Osteocyte (in vitro differentiated cells): Measurements from ENCODE around the gene TSPAN18. TPM values are rescaled to one million over a fixed set of nuclear protein-coding genes. Genes with fewer than 3 reads are reported as not detected.

Source experiments
- DNase-seq: peaks from one replicate; pipeline ENCODE4 v3.0.0; 2021; ENCODE audit warnings: mixed read lengths; ENCODE audit not compliant: unreplicated experiment; ENCODE audit errors: extremely low spot score
- H3K27ac Mint-ChIP-seq: one replicate; pipeline ENCODE4 v1.8.0; 2021; ENCODE audit warnings: mild to moderate bottlenecking, mixed read lengths; ENCODE audit not compliant: unreplicated experiment
- H3K27me3 Mint-ChIP-seq: one replicate; pipeline ENCODE4 v1.8.0; 2021; ENCODE audit warnings: mixed read lengths; ENCODE audit not compliant: unreplicated experiment
- H3K36me3 Mint-ChIP-seq: one replicate; pipeline ENCODE4 v1.8.0; 2021; ENCODE audit warnings: mixed read lengths; ENCODE audit not compliant: unreplicated experiment
- H3K4me1 Mint-ChIP-seq: one replicate; pipeline ENCODE4 v1.8.0; 2021; ENCODE audit warnings: mixed read lengths; ENCODE audit not compliant: unreplicated experiment
- H3K4me3 Mint-ChIP-seq: one replicate; pipeline ENCODE4 v1.8.0; 2021; ENCODE audit warnings: mild to moderate bottlenecking, moderate library complexity, mixed read lengths; ENCODE audit not compliant: unreplicated experiment
- H3K9me3 Mint-ChIP-seq: one replicate; pipeline ENCODE4 v1.8.0; 2021; ENCODE audit warnings: mixed read lengths; ENCODE audit not compliant: unreplicated experiment
- total RNA-seq: library from RNA; stranded (reverse); gene quantifications from 2 replicates; pipeline ENCODE4 v1.2.1, GENCODE V29; 2021
- TF ChIP-seq, protein P1 (sequence below): fragments of 200-600 bp; sonication (generic); IDR thresholded peaks from 2 replicates; pipeline ENCODE4 v1.5.0; 2021; ENCODE audit warnings: antibody characterized with exemption, mild to moderate bottlenecking, moderate library complexity

TSPAN18 gene
- total RNA-seq, 1 donor from 2014 or later, result 13.4 TPM

DNA sequence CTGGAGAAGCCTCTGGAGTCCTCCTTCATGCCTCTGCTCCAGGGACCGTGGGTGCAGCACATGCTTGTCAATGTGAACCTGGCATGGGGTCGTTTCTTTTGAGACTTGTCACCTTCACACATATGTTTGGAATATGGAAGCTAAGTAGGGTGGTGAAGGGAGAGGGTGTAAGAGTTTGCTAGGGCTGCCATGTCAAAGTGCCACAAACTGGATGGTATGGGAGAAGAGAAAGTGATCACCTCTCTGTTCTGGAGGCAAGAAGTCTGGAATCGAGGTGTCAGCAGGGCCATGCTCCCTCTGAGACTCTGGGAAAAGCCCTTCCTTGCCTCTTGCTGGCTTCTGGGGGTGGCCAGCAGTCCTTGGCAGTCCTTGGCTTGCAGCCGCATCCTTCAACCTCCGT, 8.7 kb upstream of the TSPAN18 start:
- H3K4me3 Mint-ChIP-seq, result no peak overlapping the region
- no peaks in the 10 kb centered on the region for H3K9me3 Mint-ChIP-seq
- TF ChIP-seq, protein P1, sequence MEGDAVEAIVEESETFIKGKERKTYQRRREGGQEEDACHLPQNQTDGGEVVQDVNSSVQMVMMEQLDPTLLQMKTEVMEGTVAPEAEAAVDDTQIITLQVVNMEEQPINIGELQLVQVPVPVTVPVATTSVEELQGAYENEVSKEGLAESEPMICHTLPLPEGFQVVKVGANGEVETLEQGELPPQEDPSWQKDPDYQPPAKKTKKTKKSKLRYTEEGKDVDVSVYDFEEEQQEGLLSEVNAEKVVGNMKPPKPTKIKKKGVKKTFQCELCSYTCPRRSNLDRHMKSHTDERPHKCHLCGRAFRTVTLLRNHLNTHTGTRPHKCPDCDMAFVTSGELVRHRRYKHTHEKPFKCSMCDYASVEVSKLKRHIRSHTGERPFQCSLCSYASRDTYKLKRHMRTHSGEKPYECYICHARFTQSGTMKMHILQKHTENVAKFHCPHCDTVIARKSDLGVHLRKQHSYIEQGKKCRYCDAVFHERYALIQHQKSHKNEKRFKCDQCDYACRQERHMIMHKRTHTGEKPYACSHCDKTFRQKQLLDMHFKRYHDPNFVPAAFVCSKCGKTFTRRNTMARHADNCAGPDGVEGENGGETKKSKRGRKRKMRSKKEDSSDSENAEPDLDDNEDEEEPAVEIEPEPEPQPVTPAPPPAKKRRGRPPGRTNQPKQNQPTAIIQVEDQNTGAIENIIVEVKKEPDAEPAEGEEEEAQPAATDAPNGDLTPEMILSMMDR, result no peak
- H3K4me1 Mint-ChIP-seq, result peaks cover 4% of the 10 kb centered on the region
- H3K27ac Mint-ChIP-seq, result no peak overlapping the region
- H3K27me3 Mint-ChIP-seq, result peaks cover 44% of the 10 kb centered on the region
- H3K36me3 Mint-ChIP-seq, result no peaks in the 10 kb centered on the region
- no peak for DNase-seq

DNA sequence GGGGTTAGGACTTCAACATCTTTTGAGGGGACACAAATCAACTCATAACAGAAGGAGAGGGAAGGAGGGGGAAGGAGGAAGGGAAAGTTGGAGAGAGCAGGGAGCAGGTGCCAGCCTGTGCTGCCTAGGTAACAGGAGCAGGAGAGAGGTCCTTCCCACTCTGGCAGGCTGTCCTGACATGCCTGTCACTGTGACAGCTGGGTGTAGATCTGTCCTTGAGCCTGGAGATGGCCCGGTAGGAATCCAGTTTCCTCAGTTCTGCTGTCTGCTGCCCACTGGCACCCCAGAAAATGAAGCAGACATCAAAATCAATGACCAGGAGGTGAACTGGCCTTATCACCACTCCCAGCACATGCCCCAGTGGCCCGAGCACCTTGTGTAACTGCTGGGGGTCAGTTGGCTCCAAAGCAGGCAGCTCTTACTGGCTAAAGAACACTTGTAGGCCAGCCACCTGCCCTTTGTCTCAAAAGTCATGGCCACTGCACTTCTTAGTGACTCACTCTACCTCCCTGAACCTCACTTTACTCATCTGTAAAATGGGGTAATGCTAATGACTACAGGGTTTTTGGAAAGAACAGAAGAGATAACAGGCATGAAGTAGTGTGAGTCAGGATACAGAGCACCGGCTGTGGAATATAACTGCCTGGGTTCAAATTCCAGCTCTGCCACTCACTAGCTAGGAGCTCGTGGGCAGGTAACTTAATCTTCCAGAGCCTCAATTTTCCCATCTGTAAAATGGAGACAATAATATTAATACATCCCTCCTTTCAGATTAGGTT, 8.0 kb upstream of the TSPAN18 start:
- H3K9me3 Mint-ChIP-seq, result no peaks in the 10 kb centered on the region
- DNase-seq, result no peak
- TF ChIP-seq, protein P1, result no peak
- H3K27ac Mint-ChIP-seq, result no peak overlapping the region
- no peaks in the 10 kb centered on the region for H3K36me3 Mint-ChIP-seq
- peaks cover 4% of the 10 kb centered on the region for H3K4me1 Mint-ChIP-seq
- peaks cover 36% of the 10 kb centered on the region for H3K27me3 Mint-ChIP-seq
- H3K4me3 Mint-ChIP-seq, result no peak overlapping the region

DNA sequence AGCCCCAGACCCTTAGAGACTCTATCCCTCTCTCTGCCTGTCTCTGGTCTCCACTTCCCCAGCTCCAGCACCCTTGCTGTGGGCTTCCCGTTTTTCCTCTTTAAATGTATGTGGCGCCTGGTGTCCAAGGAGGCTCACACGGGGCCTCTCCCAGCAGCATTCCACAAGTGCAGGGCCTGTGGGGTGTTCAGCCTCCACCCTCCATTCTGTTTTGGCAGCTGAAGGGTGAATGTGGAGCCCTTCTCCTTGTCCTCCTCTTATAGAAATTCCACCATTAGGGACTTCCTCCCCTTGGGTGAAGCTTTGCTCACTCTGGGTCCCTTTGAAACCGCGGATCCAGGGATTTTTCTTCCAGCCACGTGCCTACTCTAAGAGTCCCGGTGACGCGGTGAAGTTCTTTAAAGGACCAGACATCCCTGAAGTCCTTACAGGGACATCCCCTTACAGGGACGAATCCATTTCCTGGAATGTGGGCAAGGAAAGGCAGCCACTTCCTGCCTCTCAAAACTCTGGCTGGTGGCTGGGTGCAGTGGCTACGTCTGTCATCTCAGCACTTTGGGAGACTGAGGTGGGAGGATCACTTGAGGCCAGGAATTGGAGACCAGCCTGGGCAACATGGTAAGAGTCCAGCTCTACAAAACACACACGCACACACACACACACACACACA, 1.6 kb upstream of the TSPAN18 start:
- no peak for DNase-seq
- peaks cover 1% of the 10 kb centered on the region for H3K27me3 Mint-ChIP-seq
- no peak overlapping the region for H3K4me3 Mint-ChIP-seq
- no peak overlapping the region for H3K27ac Mint-ChIP-seq
- no peaks in the 10 kb centered on the region for H3K9me3 Mint-ChIP-seq
- TF ChIP-seq, protein P1, result no peak
- peaks cover 38% of the 10 kb centered on the region for H3K4me1 Mint-ChIP-seq
- H3K36me3 Mint-ChIP-seq, result no peaks in the 10 kb centered on the region

DNA sequence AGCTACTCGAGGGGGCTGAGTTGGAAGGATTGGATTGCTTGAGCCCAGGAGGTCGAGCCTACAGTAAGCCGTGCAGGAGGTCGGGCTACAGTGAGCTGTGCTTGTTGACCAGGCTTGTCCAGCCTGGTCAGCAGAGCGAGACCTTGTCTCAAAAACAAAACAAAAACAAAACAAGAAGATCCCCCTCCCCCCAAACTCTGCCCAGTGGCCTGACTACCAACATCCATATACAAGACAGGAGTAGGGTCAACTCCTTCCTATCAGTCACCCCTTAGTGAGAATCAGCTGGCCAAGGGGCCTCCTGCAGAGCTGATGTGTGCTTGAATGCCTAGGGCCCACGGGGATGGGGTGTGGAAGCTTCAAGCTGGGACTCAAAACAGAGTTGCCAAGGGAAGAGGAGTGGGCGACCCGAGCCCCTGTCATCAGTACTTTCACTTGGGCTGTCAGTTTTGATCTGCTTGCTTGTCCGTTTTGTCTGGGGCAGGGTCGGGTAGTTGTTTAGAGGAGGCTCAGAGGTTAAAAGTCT, 942 bp upstream of the TSPAN18 start:
- Mint-ChIP-seq H3K9me3 (no peaks in the 10 kb centered on the region), H3K27me3 (no peaks in the 10 kb centered on the region), H3K4me1 (peaks cover 39% of the 10 kb centered on the region), H3K36me3 (no peaks in the 10 kb centered on the region), H3K27ac (peak overlapping the region; percentile 35), H3K4me3 (peak overlapping the region; percentile 62)
- TF ChIP-seq, protein P1, result no peak
- DNase-seq, result no peak

DNA sequence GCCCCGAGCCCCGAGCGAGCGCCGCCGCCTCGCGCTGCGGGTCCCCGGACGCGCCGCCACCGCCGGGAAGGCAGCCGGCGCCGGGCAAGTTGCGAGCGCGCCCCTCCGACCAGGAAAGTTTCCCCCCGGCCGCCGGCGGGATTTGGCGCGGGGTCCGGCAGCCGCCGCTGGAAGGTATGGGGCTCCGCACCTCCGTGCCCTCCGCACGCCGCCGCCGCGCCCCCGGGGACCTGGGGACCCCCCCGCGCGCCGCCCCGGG, 281 bp downstream of the TSPAN18 start:
- Mint-ChIP-seq H3K27me3 (no peaks in the 10 kb centered on the region), H3K4me3 (no peak overlapping the region), H3K9me3 (no peaks in the 10 kb centered on the region), H3K4me1 (peaks cover 46% of the 10 kb centered on the region), H3K27ac (no peak overlapping the region), H3K36me3 (no peaks in the 10 kb centered on the region)
- no peak for DNase-seq
- TF ChIP-seq, protein P1, result no peak
